Stimulated activated CD8-positive, alpha-beta memory T cell treated with anti-CD3 and anti-CD28 coated beads, Interleukin-2, amount 100 ng/mL, for 1 hour (primary cell): Measurements from ENCODE around the gene KIDINS220.

ENCODE experiments used
- DNase-seq, 2 donors: peaks; one replicate each; pipeline ENCODE4 v3.0.0-alpha.2; 2020; ENCODE audit warnings: low read depth in 2 of 2

Gene KIDINS220

GRCh38 chr2:8697190-8697589, 140.2 kb downstream of the KIDINS220 start:
- no peak for DNase-seq

- DNase-seq: no peak
Observed at GRCh38 chr2:8694737-8695136, 142.7 kb downstream of the KIDINS220 start.

DNA sequence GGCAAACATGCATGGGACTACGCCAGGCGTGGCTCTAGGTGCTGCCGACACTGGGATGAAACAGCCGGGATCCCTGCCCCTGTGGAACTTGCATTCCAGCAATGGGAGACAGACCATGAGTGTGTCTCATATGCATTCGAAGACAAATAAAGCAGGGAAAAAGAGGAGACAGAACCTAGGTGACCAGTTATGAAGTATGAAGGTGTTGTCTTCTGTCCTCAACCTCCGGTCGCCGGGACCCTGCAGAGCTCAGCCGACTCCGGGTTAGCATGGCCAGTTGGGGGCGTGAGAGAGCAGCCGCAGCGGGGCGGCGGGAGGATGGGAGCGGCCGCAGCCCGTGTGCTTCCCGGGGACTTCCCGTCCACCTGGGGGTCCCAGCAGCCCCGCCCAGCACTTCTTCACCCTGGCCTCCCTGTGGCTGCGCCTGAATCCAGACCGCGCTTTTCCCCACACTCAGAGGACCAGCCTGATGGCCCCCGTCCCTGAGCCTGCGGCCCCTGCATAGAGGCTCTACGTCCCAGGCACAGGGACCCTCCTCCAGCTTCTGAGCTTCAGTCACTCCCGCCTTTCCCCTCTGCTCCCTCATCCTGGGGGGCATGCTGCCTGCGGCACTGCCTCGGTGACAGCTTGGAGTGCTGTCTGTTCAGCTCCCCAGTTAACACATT, 144.1 kb downstream of the KIDINS220 start:
- no peak for DNase-seq

DNA sequence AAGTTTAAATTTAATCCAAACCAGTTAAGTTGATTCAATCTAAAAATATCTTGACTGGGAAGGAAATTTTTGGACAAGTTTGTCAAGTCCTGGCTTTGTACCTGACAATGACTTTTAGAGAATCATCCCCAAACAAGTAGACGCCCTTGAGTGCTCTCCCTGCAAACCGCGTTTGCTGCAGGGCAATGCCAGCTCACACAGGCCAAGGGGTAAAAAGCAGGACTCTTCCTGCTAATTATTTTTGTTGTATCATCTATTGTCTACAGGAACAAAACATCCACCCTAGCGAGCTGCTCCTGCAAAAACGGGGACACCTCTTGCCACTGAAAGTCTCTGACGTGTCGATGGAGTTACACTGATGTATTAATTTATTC, 144.6 kb downstream of the KIDINS220 start:
- DNase-seq: no peak

- no peak for DNase-seq
Observed at GRCh38 chr2:8691859-8692437, 145.5 kb downstream of the KIDINS220 start.

DNA sequence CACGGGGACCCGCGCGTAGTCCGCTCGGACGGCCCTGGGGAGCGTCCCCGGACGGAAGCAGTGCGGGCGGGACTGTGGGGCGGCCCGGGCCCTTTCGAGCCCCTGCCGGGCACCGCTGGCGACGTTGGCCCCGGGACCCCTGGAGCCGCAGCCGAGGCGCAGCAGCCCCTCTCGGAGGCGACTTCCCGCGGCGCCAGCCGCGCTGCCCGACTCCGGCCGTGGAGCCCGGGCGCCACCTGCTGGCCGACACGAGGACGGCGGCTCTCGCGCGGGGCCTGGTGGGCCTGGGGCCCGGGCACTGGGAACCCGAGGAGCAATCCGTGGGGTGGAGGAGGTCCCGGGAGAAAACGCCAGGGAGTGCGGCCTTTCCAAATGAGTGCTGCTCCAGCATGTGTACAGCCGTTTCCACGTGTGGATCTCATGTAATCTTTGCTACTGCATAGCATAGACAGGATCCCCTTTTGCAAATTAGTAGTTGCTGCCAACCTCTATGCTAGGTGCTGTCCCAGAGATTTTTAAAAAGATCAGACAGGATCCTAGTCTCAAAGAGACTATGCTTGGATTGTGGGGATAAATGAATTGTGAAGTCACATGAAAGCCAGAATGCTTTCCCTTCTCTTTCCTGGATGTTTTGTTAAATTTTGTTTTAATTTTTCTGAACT, 151.6 kb downstream of the KIDINS220 start:
- peak; percentile 70 to 78 for DNase-seq

- no peak for DNase-seq
Observed at GRCh38 chr2:8684878-8685696, 152.3 kb downstream of the KIDINS220 start.

- DNase-seq: no peak
Observed at GRCh38 chr2:8684540-8684877, 152.9 kb downstream of the KIDINS220 start.

DNA sequence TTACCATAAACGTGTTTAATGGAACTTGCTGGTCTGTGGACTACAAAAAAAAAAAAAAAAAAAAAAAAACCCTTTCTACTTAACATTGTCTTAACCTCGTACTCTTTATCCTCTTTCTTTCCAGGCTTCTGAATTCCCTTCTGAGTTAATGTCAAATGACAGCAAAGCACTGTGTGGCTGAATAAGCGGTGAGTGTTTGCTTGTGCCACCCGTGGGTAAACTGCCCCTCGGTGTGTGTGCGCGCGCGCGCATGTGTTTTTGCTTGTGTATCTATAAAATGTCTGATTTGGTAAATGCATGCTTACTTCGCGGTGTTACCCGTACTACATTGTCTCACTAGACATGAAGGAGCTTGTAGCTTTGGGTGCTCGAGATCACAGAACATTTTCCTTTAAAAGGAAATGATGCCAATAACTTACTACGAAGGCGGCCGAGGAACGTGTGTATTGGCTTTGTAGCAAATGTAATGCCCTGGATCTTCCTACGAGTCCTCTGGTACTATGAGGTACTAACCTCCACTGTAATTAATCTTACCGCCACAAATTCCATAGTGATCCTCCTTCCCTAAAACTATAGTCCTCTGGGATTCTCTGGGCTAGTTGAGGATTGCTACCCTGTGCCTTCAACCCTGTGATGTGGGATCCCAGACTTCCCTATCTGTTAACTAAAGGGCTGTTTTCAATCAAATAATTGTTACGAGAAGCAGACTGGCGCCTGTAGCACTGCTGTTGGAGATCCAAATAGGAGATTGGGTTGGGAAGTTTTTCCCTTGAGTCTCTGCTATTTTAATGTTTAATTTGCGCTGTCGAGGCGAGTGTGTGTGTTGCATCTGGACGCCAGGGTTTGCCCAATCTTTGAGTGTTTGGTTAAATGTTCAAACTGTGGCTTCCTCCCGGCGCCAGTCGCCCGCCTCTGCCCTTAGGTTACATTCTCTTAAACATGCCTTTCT, 154.4 kb downstream of the KIDINS220 start:
- DNase-seq: no peak

DNA sequence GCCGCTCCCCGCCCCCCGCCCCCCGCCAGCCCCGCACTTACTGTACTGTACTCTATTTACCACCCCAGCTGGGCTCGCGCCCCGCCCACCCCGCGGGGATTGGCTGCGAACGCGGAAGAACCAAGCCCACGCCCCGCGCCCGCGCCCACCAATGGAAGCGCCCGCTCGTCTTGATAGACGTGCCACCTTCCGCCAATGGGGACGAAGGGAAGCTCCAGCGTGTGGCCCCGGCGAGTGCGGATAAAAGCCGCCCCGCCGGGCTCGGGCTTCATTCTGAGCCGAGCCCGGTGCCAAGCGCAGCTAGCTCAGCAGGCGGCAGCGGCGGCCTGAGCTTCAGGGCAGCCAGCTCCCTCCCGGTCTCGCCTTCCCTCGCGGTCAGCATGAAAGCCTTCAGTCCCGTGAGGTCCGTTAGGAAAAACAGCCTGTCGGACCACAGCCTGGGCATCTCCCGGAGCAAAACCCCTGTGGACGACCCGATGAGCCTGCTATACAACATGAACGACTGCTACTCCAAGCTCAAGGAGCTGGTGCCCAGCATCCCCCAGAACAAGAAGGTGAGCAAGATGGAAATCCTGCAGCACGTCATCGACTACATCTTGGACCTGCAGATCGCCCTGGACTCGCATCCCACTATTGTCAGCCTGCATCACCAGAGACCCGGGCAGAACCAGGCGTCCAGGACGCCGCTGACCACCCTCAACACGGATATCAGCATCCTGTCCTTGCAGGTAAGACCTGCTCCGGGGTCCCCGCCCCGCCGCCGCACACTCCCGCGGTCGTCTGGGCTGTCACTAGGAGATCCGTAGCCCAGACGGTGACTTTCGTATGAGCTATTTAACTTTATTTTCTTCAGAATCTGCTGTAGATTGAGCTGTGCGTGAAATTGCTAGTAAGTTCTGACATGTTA, 155.4 kb downstream of the KIDINS220 start, which contains the start of gene ID2:
Gene ID2 (plus strand): TSS at position 271 of the 907 bp plus-strand sequence. CDS start 110 bp downstream, at position 381.
- peak; percentile 97 for DNase-seq

- DNase-seq: no peak
Observed at GRCh38 chr2:8680822-8681760, 156.3 kb downstream of the KIDINS220 start.

DNA sequence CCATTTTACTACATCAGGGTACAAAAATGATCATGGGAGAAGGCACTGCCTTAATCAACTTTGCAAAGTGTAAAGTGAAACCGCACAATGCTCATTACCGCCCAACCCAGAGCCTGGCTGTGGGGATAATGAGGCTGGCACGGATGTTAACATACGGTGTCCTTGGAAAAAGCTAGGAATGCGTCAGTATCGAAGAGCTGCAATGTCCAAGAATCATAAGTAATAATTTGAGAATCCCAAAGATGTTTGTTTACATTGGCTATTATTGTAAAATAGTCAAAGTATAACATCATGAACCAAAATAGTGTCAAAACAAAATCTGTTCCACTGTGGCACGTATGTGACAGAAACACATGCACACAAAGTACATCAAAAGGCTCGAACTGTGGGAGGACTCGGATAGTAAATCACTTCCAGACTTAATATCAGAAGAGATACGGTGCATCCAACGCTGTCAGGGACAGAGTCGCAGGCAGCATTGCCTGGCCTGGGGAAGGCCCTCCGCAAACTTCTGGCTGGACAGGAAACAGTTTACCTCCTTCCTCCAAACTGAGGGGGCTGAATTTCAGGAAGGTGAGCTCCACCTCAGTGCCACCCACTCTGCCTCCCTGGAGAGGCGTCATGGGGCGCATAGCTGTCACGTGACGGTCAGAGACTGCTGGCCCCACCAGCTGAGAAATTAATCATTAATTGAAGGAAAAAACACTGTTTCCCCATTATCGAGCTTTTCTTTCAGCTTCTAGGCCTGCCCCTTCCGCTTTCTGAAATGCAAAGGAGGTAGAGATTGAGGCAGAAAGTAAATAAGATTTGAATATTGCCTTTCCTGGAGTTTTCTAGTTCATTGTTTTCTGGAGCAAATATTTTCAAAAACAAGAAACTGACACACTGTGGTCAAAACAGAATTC, 157.3 kb downstream of the KIDINS220 start:
- no peak for DNase-seq

DNA sequence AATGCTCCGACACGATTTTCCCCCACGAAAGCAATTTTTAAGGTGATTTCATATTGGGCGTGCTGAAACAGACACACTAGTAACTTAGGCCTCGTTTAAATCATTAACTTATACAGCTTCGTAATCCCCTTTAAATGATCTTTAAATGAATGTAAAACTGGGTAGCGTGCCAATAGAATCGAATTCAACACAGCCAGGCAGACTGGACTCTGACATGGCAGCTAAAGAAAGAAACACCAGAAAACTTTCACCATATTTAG, 157.9 kb downstream of the KIDINS220 start:
- DNase-seq: no peak
